ENCODE measurements around the gene RNF17.

DNA sequence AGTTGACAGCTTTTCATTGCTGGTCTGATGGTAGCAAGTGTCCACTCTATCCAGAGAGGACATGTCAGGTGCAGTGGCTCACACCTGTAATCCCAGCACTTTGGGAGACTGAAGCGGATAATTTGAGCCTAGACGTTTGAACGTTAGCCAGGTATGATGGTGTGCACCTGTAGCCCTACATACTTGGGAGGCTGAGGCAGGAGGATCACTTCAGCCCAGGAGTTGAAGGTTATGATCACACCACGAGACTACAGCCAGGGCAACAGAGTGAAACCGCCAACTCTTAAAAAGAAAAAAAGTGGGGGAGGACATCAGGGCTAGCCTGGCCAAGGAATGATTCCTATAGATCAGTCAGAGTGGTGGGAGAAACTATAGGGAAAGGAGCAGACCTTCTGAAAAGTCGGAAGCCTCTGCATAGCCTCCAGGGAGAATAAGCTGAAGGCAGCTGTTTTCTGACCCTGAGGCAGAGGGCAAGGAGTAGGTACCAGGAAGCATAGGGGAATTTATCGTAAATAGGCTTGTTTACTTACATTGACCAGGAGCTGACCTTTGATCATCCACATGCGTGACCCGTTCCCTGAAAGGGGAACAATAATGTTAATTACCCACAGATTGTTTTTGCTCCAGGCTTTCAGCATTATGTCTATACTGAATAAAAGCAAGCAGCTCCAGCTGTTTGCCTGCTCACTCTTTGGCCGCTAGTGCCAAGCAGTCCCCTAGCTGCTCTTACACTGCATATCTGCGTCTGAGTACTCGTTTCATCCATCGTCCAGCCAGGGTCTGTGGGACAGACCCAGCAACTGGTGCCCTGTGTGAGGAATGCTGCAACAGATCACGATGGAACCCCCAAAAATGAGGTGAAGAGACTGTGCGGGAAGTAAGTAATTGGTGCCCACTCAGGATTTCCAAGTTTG is 161.6 kb downstream of the RNF17 start:
- TF ChIP-seq, protein P1, sequence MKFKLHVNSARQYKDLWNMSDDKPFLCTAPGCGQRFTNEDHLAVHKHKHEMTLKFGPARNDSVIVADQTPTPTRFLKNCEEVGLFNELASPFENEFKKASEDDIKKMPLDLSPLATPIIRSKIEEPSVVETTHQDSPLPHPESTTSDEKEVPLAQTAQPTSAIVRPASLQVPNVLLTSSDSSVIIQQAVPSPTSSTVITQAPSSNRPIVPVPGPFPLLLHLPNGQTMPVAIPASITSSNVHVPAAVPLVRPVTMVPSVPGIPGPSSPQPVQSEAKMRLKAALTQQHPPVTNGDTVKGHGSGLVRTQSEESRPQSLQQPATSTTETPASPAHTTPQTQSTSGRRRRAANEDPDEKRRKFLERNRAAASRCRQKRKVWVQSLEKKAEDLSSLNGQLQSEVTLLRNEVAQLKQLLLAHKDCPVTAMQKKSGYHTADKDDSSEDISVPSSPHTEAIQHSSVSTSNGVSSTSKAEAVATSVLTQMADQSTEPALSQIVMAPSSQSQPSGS (tag by site-specific recombination; IDR thresholded peaks at IDR 0.05; ENCODE audit: low read depth) = no peak
- no peak for TF ChIP-seq ZNF596 (tag by site-specific recombination; IDR thresholded peaks at IDR 0.05)
